HG02798 (cell line): ENCODE data around the gene NSDHL.

ENCODE experiments used
- ATAC-seq: cut with Tn5 transposase; IDR thresholded peaks from one replicate; pipeline ENCODE4 v1.9.1; 2021; ENCODE audit warnings: mild to moderate bottlenecking; ENCODE audit not compliant: unreplicated experiment, poor library complexity

Gene NSDHL

DNA sequence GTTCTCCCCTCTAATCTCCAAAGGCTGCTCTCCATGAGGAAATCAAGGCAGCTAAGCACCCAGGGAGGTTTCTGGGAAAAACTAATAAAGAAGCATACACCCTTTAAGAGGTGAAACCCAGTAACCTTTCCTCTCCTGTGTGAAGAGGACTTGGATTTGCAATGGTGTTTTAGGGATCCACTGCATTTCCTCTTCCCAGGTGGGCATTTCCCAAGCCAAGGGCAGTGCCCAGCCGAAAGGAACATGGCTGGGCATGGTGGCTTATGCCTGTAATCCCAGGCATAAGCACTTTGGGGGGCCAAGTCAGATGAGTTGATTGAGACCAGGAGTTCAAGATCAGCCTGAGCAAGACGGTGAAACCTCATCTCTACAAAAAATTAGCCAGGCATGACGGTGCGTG lies 61.6 kb downstream of the NSDHL start:
- ATAC-seq = no peak

DNA sequence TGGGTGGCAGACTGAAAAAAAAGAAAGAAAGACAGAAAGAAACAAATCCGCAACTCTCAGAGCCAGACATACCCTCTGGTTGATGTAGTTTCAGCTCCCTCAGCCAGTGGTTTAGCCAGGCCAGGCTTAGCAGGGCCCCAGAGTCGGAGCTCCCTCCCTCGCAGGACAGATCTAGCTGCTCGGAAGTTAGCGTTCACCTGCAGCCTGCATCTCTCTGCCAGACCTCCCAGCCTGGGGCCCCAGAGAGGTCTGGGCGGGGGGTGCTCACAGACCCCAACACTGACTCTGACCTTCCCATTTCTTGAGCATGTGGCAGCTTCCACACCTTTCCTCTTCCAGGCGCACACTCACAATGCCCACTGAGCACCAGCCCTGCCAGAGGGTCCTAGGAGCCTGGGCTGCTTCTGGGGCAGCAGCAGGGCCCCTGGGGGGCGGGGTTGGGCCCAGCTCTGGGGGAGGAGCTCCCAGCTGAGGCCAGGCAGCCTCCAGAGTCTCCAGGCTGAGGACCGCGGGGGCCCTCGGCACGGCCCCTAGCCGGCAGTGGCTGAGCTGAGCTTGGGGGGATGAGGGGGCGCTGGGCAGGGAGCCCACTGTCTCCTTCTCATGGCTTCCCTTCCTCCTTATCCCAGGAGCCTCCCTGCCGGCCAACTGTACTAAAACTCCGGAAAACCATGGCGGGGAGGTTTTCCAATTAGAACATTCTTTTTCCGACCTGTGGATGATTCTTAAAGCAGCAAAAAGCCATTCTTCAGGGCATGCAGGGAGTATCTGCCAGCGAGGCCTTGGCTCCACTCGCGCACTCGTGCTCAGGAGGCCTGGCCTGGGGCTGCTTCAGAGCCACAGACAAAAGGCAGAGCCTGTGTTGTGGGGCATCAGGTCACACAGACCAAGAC lies 62.4 kb downstream of the NSDHL start:
- ATAC-seq = no peak

GRCh38 chrX:152893980-152894610 lies 63.2 kb downstream of the NSDHL start:
- ATAC-seq = no peak

DNA sequence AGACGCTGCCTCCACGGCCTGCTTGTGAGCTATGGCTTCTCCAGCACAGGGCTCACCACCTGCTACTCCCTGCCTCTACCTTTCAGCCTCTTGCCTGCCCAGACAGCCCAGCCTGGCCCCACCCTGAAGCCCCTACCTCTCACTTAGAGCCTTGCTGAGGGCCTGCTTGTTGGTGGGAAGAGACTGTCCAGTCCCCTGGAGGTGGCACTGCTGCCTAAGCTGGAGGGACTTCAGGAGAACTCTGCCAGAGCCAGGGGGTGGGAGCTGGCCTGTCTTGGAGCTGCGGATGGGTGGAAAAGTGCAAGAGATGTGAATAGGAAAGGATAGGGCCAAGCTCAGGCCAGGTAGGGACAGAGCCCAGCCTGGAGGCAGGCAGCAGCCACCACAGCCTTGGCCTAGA lies 64.3 kb downstream of the NSDHL start:
- no peak for ATAC-seq

GRCh38 chrX:152895724-152896420 lies 65.0 kb downstream of the NSDHL start:
- ATAC-seq = no peak

DNA sequence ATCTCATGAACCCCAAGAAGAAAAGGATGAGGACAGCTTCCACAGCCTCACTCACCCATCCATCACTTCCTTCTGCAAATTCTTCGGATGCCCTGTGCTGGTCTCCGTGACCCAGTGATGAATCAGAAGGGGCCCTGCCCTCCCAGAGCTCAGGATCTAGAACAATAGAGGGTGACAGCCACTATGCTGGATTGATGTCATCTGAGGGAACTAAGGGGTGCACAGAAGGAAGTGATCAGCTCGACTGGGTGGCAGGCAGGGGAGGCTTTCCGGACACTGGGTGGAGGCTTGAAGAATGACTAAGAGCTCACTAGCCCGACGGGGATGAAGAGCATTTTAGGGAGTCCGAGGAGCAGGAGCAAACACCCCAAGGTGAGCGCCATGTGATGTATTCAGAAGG lies 65.6 kb downstream of the NSDHL start:
- ATAC-seq = no peak

DNA sequence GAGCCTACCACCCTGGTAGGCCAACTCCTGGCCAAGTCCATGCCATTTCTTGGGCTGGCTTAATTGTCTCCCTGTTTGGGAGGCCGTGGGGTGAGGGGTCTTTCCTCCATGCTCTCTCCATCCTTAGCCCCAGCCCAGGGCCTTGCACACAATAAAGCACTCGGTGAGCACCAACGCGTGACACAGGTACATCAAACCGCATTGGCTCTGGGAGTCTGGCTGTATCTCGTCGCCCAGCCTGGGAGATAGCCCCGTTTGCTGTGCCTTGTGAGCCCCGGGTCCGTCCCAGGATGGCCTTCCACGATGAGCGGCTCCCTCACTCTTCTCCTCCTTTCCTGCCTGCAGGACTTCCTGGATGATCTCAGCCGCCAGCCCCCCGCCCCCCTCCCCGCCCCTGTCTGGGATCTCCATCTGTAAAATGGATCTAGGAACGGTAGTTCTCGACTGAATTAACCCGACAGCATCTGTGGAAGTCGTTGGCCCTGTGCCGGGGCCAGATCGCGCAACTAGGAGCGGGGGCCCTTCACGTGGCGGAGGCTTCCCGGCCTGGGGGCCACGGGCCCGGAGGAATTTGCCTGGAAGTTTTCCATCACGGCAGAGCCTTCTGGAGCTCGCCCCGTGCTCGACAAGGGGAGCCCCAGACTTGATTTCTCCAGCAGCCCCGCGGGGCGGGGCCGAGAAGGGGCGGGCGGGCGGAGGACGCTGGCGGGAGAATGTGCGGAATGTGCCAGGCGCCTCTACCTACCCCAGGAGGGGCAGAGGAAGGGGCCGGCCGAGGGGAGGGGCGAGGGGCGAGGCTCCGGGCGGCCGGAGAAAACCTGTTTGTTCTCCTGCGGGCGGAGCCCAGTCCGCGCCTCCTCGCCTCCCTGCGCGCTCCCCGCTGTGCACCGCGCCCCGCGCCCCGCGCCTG lies 66.6 kb downstream of the NSDHL start, which contains the start of gene ZNF185:
Gene ZNF185 (plus strand): TSS at position 846 of the 910 bp plus-strand sequence. CDS start 16,423 bp downstream, outside the sequence.
- no peak for ATAC-seq

DNA sequence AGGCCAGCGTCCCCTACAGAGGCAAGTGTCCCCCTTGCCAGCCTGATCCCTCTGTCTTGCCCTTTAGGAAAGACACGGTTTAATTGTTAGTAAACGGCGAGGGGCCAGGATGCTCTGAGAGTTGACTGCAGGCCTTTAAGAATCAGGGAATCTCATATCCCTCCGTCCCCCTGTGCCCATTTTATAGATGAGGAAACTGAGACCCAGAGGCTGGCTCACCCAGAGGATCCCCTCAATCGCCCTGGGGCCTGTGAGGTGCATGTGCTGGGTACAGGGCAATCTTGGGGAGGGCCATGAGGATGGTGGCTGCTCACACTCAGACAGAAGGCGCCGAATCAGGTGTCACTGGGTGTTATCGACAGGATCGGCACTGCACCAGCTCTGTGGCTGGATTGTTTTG lies 67.6 kb downstream of the NSDHL start:
- no peak for ATAC-seq

DNA sequence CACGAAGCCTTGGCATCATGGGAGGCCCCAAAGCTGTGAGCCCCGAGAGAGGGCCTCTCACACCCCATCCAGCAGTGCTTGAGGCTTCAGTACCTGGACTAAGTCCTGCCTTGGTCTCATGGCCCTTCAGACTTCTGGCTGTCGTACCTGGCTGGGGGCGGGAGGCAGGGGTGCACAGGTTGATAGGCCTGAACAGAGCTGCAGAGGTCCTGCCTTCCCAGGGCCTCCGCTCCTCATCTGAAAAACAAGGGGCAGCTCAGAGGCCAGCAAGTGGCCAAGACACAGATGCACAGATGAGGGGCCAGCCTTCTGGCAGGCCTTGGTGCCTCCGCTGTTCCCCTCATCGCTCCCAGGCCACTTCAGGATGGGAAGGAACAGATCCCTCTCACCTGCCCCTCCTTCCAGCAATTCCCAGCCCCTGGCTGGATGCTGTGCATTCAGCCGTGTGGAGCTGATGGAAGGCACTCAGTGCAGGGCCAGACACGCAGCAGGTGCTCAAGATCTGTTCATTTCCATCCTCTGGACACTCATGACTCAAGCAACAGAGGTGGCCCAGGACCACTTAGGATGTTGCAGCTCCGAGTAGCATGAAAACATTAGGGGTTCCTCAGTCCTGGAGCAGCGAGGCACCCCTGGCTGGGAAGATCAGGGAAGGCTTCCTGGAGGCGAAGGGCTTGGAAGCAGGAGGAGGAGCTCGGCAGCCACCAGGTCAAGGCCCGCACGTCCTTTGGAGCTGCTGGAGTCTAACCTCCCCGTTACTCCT lies 68.4 kb downstream of the NSDHL start:
- no peak for ATAC-seq

DNA sequence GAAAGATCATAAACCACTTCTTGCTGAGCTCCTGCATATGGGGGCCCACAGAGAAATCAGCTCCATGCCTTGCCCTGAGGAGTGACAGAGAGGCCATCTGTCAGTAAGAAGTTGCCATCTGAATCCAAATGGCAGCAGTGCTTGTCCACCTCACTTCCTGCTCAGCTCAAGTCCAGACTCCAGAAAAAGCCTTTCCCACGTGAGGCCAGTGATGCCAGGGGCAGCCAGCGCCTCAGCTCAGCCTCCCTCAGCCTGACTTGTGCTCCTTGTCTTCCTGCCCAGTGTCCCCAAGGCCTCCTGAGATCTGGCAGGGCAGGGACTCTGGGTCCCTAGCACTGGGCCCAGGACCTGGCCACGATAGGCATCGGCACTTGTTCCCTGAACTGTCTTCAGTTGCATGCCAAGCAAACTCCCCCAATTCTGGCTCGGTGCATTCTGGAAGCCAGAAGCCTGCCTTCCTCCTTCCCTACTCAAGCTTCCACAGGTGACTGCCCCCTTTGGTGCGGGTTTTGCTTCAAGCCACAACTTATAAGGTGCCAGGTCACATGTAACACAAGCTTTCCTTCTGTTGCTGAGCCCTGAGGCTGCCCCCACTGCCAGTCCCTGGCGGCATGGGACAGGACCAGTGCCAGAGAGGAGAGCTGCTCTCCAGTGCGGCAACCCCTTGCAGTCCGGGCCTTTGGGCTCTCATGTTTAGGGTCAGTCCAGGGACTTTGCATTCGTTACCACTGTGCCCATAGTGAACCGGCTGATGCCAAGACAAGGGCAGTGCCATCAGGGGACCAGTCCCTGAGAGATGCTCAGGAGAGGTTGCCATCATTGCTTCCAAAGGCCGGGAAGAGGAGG lies 69.2 kb downstream of the NSDHL start:
- ATAC-seq = no peak

- ATAC-seq = no peak
Measured at GRCh38 chrX:152900937-152901445, 70.1 kb downstream of the NSDHL start.

GRCh38 chrX:152901816-152902501 lies 71.1 kb downstream of the NSDHL start:
- no peak for ATAC-seq

GRCh38 chrX:152902502-152902820 lies 71.6 kb downstream of the NSDHL start:
- no peak for ATAC-seq

GRCh38 chrX:152903589-152903988 lies 72.7 kb downstream of the NSDHL start:
- no peak for ATAC-seq

GRCh38 chrX:152904151-152905080 lies 73.6 kb downstream of the NSDHL start:
- no peak for ATAC-seq

DNA sequence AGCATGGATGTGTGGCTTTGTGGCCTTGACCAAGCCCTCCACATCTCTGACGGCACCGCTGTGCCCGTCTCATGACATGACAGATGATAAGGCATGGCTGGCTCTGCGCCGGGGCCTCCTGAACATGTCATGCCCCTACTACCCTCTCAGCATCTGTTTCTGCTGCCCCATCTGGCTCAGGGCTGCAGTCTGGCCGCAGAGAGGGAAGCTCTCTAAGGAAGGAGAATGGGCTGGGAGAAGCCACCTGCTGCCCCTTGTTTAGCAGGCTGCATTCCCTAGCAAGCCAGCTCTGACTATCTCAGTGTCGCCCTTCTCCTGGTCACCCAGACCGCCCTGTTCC lies 74.2 kb downstream of the NSDHL start:
- ATAC-seq = no peak

DNA sequence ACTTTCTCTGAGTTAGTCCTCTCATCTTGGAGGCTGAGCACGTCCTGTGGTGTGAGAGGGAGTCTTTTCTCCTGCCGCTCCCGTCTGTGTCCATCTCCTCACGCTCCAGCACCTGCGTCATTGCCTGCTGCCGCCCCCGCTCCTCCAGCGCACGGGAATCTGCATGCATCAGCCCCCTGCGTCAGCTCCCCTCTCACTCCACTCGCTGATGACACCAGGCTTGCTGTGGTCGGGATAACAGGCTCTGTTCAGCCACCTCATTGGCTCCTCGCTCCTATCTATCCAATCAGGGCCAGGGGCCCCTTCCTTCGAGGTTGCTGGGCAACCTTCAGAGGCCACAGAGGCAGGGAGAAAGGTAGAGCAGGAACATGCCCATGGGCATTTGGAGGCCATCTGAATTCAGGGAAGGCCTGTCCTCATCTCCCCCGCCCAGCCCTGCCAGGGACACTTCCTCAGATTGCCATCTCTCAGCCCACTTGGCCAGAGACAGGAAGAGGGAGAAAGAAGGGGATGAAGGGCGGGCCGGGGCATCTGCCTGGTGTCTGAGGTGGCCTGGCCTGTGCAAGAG lies 76.3 kb downstream of the NSDHL start:
- no peak for ATAC-seq
